GM19455 (cell line): ENCODE measurements around the gene FOXA3.

Source experiments
- ATAC-seq: cut with Tn5 transposase; IDR thresholded peaks from one replicate; pipeline ENCODE4 v1.9.1; 2021; ENCODE audit not compliant: unreplicated experiment

Gene FOXA3

DNA sequence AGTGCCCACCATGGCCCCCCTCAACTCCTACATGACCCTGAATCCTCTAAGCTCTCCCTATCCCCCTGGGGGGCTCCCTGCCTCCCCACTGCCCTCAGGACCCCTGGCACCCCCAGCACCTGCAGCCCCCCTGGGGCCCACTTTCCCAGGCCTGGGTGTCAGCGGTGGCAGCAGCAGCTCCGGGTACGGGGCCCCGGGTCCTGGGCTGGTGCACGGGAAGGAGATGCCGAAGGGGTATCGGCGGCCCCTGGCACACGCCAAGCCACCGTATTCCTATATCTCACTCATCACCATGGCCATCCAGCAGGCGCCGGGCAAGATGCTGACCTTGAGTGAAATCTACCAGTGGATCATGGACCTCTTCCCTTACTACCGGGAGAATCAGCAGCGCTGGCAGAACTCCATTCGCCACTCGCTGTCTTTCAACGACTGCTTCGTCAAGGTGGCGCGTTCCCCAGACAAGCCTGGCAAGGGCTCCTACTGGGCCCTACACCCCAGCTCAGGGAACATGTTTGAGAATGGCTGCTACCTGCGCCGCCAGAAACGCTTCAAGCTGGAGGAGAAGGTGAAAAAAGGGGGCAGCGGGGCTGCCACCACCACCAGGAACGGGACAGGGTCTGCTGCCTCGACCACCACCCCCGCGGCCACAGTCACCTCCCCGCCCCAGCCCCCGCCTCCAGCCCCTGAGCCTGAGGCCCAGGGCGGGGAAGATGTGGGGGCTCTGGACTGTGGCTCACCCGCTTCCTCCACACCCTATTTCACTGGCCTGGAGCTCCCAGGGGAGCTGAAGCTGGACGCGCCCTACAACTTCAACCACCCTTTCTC, 8.2 kb downstream of the FOXA3 start:
- no peak for ATAC-seq

DNA sequence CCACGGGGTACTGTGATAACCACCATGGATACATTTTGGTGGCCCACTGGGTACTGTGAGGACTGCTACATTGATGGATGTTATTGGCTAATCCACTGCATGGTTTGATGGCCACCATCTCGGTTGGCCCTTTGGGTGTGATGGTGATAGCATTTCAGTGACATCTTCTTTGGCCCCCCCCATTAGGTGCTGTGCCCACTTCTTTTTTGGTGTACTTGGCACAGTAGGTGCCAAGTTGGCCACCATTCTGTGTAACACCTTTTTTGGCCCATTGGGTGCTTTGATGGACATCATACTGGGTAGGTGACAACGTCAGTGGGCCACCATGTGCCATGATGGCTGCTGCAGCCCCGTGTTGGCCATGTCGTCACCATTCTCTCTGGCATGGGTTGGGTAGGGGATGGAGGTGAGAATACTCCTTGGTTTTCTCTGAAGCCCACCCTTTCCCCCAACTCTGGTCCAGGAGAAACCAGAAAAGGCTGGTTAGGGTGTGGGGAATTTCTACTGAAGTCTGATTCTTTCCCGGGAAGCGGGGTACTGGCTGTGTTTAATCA, 9.2 kb downstream of the FOXA3 start:
- ATAC-seq, result no peak

DNA sequence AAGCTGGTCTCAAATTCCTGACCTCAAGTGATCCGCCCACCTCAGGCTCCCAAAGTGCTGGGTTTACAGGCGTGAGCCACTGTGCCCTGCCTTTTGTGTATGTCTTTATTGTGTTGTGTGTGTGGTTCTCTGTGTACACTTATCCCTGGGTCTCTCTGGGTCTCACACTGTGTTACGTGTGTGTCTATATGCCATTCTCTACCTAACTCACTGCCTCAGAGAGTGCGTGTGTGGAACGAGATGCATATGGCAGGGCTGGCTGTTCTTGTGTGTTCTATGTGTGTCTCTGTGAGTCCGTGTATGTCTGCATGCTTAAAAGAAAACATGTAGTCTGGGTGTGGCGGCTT, 10.5 kb downstream of the FOXA3 start:
- ATAC-seq, result no peak

DNA sequence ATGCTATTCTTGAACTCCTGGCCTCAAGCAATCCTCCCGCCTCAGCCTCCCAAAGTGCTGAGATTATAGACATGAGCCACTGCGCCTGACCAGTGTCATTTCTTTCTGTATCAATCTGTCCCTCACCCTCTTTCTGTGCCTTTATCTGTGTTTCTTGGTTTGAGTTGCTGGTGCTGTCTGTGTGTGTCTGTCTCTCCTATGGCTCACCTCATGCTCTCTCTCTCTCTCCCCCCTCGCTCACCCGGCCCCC, 12.0 kb downstream of the FOXA3 start:
- ATAC-seq, result no peak

DNA sequence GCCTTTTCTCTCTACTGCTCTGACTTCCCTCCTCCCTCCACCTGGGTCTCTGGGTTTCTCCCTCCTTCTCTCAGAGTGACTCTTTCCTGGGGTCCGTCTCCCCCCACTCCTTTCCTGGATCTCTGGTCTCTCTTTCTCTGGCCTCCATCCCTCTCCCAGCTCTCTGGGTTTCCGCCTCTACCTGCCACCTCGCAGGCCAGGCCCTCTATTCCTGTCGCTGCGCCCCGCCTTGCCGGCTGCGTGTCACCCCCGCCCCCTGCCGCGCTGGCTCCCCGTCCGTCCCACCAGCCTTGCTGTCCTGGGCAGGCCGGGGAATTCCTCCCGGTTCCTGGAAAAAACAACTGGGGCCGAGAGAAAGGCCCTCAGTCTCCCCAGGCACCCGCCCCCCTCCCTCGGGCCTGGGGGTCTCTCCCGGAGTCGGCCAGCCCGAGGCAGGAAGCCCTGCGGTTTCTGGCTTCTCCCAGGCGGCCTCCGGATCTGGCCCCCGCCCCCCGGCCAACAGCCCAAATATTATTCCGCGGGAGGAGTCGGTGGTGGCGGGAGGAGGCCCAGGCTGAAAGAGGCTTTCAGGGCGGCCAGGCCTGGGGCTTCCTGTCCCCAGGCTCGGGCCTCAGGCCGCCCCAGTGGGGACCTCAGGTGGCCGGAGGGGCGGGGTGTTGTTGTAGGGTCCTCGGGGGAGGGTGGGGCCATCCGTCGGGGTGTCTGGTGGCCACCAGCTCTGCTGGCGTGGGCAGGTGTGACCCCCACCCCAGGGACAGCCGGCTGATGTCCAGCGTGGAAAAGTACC, 12.5 kb downstream of the FOXA3 start:
- ATAC-seq, result no peak

DNA sequence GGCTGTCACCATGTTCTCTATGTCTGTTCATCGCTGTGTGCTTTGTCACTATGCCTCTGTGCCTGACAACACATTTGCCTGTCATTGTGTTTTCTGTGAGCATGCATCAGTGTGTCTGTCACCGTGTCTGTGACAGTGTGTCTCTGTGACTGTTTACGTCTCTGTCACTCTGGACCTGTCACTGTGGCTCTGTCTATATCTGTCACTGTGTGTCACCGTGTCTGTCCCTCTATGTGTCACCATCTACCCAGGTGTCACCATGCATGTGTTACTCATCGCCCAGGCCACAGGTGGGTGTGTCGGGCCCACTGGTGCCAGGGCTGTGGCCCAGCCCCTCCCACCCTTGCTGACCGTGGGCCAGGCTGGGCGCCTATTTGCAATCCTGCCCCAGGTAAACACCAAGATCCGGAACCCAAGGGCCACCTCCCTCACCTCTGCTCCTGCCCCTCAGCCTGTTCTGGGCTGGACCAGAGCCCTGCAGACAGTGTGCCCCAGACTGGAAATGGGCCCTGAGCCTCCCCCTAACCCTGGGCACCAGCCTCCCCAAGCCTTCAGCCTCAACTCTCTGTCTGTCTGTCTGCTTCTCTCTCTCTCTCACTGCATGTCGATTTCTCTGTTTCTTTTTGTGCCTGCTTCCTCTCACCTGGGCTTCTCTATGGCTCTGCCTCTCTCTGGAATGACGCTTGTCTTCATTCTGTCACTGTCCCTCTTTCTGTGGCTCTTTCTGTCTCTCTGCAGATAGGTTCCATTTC, 14.1 kb downstream of the FOXA3 start:
- ATAC-seq, result no peak

DNA sequence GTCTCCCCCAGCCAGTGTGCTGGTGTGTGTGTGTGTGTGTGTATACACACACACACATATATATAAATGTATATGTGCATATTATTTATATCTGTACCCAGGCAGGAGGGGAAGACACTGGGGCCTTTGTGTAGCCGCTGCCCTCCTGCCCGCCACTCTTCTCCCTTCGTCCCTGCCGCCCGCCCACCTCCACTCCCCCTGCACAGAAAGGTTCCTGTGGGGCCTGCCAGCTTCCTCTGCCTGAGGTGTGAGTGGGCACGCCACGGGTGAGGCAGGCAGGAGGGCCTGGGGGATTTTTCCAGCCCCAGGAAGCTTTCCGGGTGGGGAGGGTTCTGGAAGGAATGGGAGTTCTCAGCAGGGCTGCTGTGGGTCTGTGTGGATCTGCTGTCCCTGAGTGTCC, 14.9 kb downstream of the FOXA3 start:
- no peak for ATAC-seq

DNA sequence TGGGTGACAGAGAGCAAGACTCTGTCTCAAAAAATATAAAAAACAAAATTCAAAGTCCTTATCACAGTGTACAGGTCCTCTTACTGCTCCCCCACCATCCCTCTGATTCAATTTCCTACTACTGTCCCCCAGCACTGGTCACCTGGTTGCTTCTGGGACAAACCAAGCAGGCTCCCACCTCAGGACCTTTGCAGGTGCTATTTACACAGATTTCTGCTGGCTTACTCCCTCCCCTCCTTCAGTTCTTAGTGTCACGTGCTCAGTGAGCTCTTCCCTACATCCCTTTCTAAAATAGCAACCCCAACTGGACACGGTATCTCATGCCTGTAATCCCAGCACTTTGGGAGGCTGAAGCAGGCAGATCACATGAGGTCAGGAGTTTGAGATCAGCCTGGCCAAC, 15.8 kb downstream of the FOXA3 start:
- ATAC-seq, result no peak

DNA sequence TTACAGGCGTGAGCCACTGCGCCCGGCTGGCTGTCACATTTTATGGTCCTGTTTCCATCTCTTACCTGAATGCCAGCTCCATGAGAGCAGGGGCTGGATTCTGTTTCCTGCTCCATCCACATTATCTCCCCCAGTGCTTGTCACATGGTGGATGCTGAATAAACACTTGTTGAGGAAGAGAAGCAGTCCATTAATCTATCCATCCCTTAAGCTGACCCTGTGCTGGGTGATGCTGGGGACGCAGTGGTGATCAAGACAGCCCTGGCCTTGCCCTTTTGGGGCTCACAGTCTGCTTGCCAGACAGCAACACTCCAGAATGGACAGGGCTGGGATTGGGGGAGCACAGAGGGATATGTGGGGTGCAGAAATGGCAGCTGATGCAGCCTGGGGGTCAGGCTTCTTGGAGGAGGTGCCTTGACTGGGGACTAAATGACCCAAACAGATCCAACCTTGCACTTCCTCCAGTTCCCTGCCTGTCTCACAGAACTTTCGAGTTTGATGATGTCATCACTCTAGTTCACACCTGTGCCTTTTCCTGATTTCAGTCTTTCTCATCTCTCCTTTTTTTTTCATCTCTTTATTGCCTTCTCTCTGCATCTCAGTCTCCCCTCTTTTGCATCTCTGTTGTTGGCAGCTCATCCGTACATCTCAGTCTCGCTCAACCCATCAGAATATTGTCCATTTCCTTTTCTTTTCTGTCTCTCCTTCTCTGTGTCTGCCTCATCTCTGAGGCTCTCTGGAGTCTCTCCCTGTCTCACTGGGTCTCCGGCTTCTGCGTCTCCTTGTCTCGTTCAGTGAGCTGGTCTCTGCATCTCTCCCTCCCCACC, 17.2 kb downstream of the FOXA3 start:
- no peak for ATAC-seq

DNA sequence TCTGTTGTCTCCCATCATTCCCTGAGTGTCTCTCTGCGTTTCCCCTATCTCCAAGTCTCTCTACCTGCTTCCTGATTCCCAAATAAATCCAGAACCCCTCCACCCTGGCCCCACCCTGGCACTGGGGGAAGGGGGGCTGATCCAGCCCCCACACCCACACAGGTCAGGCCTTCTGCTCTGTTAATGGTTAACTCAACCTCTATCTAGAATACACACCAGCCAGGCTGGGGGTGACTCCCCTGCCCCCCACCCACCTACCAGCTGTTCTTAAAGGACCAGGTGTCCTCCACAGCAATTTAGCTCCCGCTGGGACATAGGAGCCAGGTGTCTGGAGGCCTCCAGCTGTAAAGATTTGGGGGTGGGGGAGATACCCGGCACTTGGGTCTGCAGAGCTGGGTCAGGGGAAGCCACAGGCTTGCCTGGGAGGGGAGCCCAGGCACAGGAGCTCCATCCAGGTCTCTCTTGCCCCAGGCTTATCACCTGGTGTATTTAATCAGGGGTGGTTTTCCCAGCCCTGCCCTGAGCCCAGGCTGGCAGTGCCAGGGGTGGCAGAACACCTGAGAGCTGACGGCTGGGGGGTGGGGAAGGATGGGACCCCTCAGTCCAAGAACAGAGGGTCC, 17.9 kb downstream of the FOXA3 start:
- no peak for ATAC-seq

DNA sequence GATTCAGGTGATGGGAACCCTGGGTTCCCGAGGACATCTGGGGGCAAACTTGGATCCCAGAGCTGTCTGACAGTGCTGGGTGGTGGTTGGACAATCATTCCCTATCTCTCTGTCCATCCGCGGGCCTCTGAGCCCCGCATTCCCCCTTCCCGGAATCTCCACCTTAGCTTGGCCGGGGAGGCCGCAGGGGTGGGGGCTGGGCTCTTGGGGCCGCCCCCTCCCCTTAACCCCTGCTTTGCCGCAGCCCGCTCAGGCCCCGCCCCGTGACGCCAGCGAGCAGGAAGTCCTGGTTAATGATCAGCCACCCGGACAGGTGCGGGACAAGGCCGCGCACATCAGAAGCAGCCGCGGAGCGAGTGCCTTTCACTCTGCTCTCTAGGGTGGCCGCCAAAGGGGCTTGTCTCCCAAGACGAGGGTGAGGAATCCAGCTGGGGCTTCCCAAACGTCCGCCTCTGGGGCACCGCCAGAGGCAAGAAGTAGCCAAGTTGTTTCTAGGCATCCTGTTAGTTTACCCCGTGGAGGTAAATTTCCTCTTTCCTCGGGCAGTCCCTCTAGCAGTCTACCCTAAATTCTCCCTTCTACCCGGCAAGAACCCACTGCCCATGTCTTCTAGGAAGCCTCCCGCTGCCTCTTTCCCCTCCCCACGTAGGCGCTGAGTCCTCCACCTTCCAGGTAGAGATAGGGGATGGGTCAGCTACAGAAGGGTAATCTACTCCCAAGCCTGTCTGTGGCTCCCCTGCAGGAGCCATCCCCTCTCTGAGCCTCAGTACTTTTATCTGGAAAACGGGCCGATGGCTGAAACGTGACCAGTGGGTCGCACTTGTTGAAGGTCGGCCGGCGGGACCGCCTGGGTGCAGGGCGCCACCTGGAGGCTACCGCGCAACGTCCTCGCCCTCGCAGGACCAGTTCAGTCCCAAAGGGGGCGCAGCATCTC, 18.8 kb downstream of the FOXA3 start:
- no peak for ATAC-seq

DNA sequence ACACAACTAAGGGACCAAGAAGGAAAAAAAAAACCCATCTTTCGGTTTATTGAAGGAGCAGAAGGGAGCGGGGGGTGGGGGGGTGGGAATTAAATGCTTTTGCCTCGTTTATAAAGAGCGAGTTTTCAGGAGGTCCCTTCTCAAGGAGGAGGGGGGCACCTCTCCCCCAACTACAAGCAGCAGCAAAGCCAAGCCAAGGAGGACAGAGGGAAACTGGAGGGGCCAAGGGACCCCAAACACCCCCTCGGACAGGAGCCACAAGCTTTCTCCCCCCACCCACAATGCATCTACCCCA, 19.4 kb downstream of the FOXA3 start:
- no peak for ATAC-seq

DNA sequence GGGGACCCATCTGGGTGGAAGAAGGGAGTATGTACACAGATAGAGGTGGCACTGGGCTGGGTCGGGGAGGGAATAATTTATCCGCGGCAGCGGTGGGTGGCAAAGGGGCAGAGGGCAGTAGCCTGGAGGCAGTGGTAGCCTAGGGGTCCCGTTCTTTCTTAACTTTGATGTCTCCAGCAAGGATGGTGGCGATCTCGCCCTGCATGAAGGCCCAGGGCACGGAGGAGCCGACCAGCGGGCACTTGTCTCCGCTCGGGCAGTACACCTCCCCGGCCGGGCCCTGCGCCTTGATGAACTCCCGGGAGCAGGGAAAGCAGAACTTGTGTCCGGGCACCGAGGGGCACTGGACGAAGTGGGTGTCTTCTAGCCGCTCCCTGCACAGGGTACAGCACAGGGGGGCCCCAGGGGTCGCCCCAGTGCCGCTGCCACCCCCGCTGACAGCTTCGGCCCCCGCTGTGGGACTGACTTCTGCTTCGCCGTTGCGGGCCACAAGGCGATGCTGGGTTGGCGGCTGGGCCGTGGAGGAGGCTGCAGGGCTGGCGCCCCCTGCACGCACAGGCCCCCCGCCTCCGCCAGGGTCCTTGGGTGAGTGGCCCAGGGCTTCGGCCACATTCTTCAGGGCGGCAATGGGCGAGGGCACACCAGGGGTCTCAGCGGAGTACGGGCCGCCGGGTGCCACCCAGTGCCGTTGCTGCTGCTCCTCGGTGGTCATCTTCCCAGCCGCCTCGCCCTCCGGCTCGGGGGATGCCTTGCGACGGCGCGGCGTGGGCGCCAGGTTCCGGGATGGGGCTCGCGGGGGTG, 20.0 kb downstream of the FOXA3 start:
- no peak for ATAC-seq

DNA sequence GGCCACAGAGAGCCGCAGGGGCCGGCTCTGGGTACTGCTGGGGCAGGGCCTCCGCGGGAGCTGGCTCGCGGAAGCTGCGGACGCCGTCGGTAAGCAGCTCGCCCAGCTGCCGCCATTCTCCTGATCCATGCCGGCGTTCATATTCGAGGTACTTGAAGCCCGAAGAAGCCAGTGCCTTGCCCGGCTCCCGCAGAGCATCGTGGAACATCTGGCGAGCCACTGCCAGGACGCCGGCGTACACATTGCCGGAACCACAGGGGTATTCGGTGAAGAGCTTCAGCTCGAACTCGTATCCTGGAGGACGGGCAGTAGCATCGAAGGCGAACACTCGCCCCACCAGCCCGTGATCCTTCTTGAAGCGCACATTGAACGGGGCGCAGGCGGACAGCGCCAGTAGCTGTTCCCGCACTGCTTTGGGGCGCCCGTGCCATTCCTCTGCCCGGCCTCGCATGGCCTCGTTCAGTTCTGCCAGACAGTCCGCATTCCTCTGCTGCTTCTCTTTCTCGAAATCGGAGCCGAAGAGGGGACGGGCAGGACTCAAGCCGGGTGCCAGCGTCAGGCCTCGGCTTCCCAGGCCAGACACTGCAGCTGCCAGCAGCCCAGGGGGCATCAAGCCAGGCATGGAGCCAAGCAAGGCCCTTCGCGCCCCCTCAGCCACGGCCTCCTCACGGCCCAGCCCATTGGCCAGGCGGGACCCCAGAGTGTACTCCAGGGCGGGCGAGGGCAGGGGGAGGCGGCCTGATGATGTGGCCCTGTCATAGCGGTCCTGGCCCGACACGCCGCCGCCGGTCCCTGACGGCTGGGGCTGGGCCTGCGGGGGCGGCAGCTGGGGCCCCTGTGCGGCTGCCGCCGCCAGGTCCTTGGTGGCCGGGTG, 20.8 kb downstream of the FOXA3 start:
- no peak for ATAC-seq

DNA sequence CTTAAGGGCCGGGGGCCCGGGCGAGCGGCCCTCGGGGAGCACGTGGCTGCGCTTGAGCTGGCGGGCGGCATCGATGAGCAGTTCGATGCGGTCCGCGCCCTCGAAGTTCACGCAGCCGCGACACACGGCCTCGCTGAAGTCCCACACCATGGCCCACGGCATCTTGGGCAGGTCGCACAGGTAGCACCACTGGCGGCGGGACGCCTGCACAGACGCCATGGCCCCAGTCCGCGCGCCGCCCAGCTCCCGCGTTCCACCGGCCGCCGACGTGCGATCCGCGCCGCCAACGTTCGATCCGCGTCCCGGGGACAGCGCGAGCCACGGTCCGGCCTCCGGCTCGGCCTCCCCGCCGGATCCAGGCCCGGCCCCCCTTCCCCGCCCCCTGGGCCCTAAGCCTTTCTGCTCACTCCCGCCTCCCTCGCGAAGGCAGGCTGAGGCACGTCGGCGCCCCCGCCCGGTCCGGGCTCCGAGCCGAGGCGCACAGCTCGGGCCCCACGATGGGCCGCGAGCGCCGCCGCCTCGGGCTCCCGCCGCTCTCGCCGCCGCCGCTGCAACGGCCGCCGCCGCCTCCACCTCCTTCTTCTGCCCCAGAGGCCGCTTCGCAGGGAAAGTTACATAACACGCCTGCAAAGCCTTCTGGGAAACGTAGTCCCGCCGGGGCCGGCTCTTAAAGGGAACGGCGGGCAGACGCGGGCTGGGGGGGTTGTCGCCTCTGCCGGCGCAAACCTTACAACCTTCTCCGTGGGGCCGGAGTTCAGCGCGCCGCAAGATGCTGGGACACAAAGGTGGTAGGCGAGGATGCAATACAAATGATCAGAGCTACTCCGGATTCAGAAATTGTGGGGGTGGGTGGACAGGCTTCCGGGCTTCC, 21.7 kb downstream of the FOXA3 start, which contains the start of gene IRF2BP1:
Gene IRF2BP1, minus strand, starts transcription at position 586 of the 871 bp plus-strand sequence. Its CDS starts 367 bp downstream, at position 219.
- ATAC-seq, result peak; percentile 49

DNA sequence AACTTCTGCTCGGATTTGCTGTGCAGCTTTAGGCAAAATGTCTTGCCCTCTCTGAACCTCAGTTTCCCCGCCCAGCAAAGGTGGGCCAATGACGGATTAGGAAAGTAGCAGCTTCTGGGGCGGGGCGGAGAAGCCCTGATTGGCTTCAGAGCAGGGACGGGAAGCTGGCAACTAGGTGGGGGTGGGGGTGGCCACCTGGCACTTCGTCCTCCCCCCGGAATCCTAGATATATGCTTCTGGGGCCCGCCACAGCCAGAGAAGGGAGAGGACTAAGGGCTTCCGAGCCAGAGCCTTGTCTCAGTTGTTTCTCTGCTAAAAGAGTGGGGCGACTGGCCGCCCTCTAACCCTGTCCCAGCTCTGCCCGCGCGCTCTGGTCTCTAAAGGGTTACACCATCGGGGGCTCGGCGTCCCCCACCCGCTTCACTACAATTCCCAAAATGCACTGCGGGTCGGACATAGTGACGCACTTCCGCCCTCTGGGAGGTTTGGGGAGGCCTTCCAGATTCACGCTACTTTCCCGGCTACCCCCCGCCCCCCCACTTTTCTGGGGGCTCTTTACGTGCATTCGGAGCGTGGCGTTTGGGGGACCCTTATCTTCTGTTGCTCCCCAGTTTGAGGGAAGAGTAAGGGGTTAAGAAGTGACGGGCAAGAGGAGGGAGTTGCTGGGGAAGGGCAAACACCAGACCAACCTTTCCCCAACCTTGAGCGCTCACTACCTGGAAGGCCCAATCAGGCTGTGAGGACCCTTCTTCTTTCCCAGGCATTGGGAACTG, 22.5 kb downstream of the FOXA3 start:
- peak; percentile 48 for ATAC-seq
